ENCODE measurements around the gene ZNF107.

DNA sequence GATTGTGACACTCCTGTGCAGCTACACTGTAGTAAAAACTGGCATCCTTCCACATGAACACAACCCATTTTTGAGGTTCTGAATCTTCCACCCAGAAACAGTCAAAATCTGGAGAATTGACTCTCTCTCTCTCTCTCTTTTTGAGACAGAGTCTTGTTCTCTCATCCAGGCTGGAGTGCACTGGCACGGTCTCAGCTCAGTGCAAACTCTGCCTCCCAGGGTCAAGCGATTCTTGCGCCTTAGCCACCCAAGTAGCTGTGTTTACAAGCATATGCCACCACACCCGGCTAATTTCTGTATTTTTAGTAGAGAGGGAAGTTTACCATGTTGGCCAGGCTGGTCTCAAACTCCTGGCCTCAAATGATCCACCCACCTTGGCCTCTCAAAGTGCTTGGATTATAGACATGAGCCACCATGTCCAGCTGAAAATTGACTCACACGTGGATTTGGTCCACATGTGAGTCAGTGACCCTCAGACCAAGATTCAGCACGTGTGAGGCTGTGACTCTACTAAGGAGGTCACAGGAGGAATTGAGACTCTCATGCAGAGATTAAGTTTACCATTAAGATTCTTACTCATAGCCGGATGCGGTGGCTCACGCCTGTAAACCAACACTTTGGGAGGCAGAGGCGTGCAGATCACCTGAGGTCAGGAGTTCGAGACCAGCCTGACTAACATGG is 12.1 kb upstream of the ZNF107 start:
- TF ChIP-seq, protein P1, sequence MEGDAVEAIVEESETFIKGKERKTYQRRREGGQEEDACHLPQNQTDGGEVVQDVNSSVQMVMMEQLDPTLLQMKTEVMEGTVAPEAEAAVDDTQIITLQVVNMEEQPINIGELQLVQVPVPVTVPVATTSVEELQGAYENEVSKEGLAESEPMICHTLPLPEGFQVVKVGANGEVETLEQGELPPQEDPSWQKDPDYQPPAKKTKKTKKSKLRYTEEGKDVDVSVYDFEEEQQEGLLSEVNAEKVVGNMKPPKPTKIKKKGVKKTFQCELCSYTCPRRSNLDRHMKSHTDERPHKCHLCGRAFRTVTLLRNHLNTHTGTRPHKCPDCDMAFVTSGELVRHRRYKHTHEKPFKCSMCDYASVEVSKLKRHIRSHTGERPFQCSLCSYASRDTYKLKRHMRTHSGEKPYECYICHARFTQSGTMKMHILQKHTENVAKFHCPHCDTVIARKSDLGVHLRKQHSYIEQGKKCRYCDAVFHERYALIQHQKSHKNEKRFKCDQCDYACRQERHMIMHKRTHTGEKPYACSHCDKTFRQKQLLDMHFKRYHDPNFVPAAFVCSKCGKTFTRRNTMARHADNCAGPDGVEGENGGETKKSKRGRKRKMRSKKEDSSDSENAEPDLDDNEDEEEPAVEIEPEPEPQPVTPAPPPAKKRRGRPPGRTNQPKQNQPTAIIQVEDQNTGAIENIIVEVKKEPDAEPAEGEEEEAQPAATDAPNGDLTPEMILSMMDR (IDR thresholded peaks at IDR 0.05 in 4 of 5, conservative IDR thresholded peaks at IDR 0.05 in 1 of 5): no peak
- no peak for TF ChIP-seq POLR2A (IDR thresholded peaks at IDR 0.05)
